ENCODE results near the gene FYCO1. TPM values are rescaled to one million over a fixed set of nuclear protein-coding genes. Genes with fewer than 3 reads are reported as not detected.
A peak's percentile ranks its signal among the peaks of the same experiment; 100 is the strongest.

The FYCO1 gene
- total RNA-seq, 2 donors from 2014 or later: 14.6 to 30.3 TPM

GRCh38 chr3:45915518-45916231 lies 79.9 kb downstream of the FYCO1 start:
- ATAC-seq (peak; percentile 94), DNase-seq (ENCODE audit: low spot score) (peak; percentile 90)
- H3K4me1 Mint-ChIP-seq (ENCODE audit: low read depth in 2 of 2): peaks cover 43 to 46% of the 10 kb centered on the region in 2 donors
- peaks cover 15% of the 10 kb centered on the region for H3K36me3 Mint-ChIP-seq
- H3K4me3 Mint-ChIP-seq: peak overlapping the region; percentile 75
- H3K27me3 Mint-ChIP-seq: no peaks in the 10 kb centered on the region
- H3K9me3 Mint-ChIP-seq: no peaks in the 10 kb centered on the region
- H3K27ac Mint-ChIP-seq: peak overlapping the region; percentile 72 to 73

- no peaks in the 10 kb centered on the region for H3K9me3 Mint-ChIP-seq
- H3K4me3 Mint-ChIP-seq: peak overlapping the region; percentile 75
- peak overlapping the region; percentile 72 to 73 for H3K27ac Mint-ChIP-seq
- DNase-seq (ENCODE audit: low spot score) (no peak), ATAC-seq (no peak)
- H3K27me3 Mint-ChIP-seq: no peaks in the 10 kb centered on the region
- H3K36me3 Mint-ChIP-seq: peaks cover 11% of the 10 kb centered on the region
- H3K4me1 Mint-ChIP-seq (ENCODE audit: low read depth in 2 of 2): peaks cover 48 to 52% of the 10 kb centered on the region in 2 donors
Observed at GRCh38 chr3:45915059-45915439, 80.6 kb downstream of the FYCO1 start.

GRCh38 chr3:45914362-45915058 lies 81.1 kb downstream of the FYCO1 start:
- H3K4me1 Mint-ChIP-seq (ENCODE audit: low read depth in 2 of 2): peaks cover 52 to 57% of the 10 kb centered on the region in 2 donors
- H3K4me3 Mint-ChIP-seq: peak overlapping the region; percentile 75
- ATAC-seq: no peak
- no peak for DNase-seq (ENCODE audit: low spot score)
- H3K27me3 Mint-ChIP-seq: no peaks in the 10 kb centered on the region
- peaks cover 11% of the 10 kb centered on the region for H3K36me3 Mint-ChIP-seq
- no peaks in the 10 kb centered on the region for H3K9me3 Mint-ChIP-seq
- peak overlapping the region; percentile 72 to 73 for H3K27ac Mint-ChIP-seq

DNA sequence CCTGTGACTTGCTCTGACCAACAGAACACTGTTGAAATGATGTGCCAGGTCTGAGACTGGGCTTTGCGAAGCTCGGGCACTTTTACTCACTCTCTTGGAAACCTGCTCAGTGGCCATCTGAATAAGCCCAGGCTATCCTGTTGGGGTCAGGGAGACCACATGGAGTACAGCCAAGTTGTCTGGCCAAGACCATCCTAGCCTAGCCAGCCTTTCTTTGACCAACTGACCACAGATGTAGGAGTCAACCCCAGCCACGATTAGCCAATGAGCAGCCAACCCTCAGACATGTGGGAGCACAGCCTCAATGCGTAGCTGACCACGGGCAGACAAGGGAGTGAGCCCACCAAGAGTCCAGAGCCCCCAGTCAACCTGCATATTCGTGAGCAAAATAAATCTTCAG lies 83.2 kb downstream of the FYCO1 start:
- Mint-ChIP-seq H3K27me3 (peaks cover 3 to 7% of the 10 kb centered on the region in 2 donors), H3K27ac (peak overlapping the region in 1 of 2 donors; percentile 24), H3K36me3 (peaks cover 6% of the 10 kb centered on the region), H3K4me1 (ENCODE audit: low read depth in 2 of 2) (peaks cover 63 to 73% of the 10 kb centered on the region in 2 donors), H3K9me3 (no peaks in the 10 kb centered on the region), H3K4me3 (no peak overlapping the region)
- ATAC-seq: no peak
- DNase-seq (ENCODE audit: low spot score): no peak

DNA sequence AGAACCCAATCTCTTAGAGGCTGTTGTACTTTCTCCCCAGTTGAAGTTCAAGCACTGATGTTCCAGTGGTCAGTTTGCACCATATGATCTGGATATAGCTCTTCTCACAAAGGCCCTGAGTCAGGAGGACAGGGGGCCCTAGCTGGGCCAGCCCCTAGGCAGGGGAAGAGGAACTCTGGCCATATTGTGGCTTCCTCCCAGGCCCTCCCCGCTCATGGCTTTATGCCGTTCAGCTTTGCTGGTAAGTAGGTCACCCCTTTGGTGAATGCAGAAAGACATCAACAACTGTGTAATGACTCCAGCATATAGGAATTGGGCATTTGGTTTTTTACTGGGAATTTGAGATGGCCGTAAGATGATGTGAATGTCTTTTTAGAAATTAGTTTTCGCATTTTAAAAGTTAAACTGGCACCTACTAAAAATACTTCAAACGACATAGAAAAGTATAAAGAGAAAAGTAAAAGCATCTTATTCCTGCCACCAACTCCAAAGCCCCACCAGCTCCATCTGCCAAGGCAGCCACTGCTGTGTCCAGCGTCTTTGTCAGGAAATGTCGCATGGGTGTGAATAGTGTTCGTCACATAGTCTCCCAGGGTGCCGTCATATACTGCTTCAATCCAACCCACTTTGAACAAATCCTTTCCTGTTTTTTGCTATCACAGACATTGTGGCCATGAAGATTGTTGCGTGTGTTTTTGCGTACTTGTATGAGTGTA lies 84.0 kb downstream of the FYCO1 start:
- DNase-seq (ENCODE audit: low spot score) (no peak), ATAC-seq (no peak)
- peaks cover 4 to 12% of the 10 kb centered on the region in 2 donors for H3K27me3 Mint-ChIP-seq
- peak overlapping the region; percentile 30 for H3K4me3 Mint-ChIP-seq
- H3K27ac Mint-ChIP-seq: peak overlapping the region in 1 of 2 donors; percentile 24
- peaks cover 60 to 72% of the 10 kb centered on the region in 2 donors for H3K4me1 Mint-ChIP-seq (ENCODE audit: low read depth in 2 of 2)
- H3K9me3 Mint-ChIP-seq: no peaks in the 10 kb centered on the region
- peaks cover 6% of the 10 kb centered on the region for H3K36me3 Mint-ChIP-seq

DNA sequence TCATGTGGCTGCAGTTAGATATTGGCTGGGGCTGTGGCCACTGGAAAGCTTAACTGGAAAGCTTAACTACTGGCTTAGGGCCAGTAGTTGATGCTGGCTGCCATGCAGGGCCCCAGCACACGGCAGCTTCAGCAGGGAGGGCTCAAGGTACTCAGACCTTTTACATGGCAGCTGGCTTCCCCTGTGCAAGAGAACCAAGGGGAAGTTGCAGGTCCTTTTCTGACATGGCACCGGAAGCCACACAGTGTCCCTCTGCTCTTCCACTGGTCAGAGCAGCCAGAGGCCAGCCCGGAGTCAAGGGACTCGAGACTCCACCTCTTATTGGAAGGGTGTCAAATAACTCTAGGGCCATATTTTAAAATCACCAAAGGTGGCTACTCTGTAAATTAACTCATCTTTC lies 84.7 kb downstream of the FYCO1 start:
- Mint-ChIP-seq H3K4me1 (ENCODE audit: low read depth in 2 of 2) (peaks cover 56 to 64% of the 10 kb centered on the region in 2 donors), H3K27me3 (peaks cover 4 to 13% of the 10 kb centered on the region in 2 donors), H3K9me3 (no peaks in the 10 kb centered on the region), H3K27ac (no peak overlapping the region), H3K4me3 (no peak overlapping the region), H3K36me3 (peaks cover 6% of the 10 kb centered on the region)
- ATAC-seq (no peak), DNase-seq (ENCODE audit: low spot score) (no peak)

- H3K27ac Mint-ChIP-seq: no peak overlapping the region
Observed at GRCh38 chr3:45909542-45909941, 86.1 kb downstream of the FYCO1 start.

DNA sequence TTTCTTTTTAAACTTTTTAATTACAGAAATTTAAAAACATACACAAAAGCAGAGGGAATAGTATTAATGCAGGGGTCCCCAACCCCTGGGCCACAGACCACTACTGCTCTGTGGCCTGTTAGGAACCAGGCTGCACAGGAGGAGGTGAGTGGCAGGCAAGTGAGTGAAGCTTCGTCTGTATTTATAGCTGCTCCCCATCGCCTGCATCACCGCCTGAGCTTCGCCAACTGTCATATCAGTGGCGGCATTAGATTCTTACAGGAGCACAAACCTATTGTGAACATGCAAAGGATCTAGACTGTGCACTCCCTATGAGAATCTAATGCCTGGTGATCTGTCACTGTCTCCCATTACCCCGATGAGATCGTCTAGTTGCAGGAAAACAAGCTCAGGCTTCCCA lies 86.9 kb downstream of the FYCO1 start:
- Mint-ChIP-seq H3K27ac (no peak overlapping the region), H3K36me3 (peaks cover 10% of the 10 kb centered on the region), H3K27me3 (peaks cover 4 to 13% of the 10 kb centered on the region in 2 donors), H3K4me1 (ENCODE audit: low read depth in 2 of 2) (peaks cover 50 to 57% of the 10 kb centered on the region in 2 donors), H3K4me3 (peak overlapping the region; percentile 32), H3K9me3 (no peaks in the 10 kb centered on the region)
- DNase-seq (ENCODE audit: low spot score) (no peak), ATAC-seq (no peak)

More at GRCh38 chr3:45909542-45909941, 86.1 kb downstream of the FYCO1 start:
- no peak for ATAC-seq
- H3K9me3 Mint-ChIP-seq: no peaks in the 10 kb centered on the region
- no peak for DNase-seq (ENCODE audit: low spot score)
- H3K36me3 Mint-ChIP-seq: peaks cover 10% of the 10 kb centered on the region
- H3K4me3 Mint-ChIP-seq: no peak overlapping the region
- H3K27me3 Mint-ChIP-seq: peaks cover 4 to 13% of the 10 kb centered on the region in 2 donors
- H3K4me1 Mint-ChIP-seq (ENCODE audit: low read depth in 2 of 2): peaks cover 51 to 59% of the 10 kb centered on the region in 2 donors

DNA sequence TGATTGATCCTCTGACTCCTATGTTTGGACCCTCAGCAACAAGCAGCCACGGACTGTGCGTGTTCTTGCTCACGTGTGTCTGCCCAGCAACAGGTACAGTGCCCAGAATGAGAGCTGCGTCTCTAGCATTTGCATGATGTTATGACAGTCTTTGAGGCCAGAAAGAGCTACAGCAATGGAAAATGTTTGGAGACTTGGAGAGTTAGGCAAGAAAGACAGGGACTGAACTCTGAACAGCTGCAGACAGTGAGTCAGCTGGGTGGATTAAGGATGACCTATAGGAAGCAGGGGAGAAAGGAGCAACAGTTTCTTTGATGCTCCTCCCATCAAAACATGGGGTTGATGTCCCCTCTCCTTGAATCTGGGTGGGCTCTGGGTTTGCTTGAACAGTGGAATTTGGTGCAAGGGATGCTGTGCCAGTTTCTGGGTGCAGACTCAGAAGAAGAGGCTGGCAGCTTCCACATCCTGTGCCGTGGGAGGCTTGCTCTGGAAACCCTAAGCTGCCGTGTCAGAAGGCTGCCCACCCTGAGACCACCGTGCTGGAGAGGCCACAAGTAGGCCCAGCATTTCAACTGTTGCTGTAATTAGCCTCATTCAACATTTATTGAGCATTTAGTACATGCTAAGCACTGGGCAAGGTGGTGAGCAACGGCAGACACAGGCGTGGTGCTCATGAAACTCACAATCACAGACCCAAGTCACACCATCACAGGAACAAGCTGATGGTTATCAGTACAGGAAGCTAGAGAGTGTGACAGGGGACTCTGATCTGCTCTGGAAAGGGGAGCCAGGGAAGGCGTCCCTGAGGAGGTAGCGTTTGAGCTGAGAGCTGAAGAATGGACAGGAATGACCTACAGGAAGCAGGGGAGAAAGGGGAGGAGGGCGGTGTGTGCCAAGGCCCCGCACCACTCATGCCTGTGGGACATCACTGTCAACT lies 87.6 kb downstream of the FYCO1 start:
- Mint-ChIP-seq H3K9me3 (no peaks in the 10 kb centered on the region), H3K36me3 (peaks cover 10% of the 10 kb centered on the region), H3K27me3 (peaks cover 4 to 13% of the 10 kb centered on the region in 2 donors), H3K4me1 (ENCODE audit: low read depth in 2 of 2) (peaks cover 50 to 54% of the 10 kb centered on the region in 2 donors), H3K27ac (no peak overlapping the region), H3K4me3 (peak overlapping the region; percentile 32)
- no peak for DNase-seq (ENCODE audit: low spot score)
- ATAC-seq: peak in 1 of 2 donors; percentile 56

DNA sequence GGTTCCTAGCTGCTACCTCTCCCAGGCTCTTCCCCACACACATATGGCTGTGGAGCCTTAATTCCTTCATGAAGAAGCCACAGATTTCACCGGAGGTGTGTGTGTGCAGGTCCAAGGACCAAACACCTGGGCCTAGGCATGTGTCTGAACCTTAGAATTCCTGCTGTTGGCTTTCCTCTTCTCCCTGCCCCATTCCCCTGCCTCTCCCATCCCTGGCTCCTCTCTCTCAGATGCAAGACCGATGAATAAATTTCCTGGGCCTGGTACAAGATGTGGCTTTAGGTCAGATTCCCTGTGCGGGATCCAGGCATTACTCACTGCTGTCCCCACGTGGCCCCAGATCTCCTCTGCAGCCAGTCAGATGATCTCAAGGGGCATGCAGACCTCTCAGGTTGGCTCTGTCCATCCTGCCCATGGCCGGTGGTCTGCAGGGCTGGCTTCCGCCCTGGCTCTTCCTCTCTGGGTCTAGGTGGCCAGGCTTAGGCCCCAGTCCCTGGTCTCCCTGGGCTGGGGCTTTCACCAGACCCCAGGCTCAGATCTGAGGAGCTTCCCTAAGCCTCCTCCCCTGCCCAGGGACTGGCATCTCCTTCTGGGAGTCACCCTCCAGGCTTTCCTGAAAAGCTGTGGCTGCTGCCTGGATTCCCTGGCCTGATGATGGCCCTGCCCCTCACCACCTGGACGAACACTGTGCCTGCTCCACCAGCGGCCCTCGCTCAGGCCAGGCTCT lies 88.8 kb downstream of the FYCO1 start:
- peaks cover 47 to 49% of the 10 kb centered on the region in 2 donors for H3K4me1 Mint-ChIP-seq (ENCODE audit: low read depth in 2 of 2)
- ATAC-seq: no peak

DNA sequence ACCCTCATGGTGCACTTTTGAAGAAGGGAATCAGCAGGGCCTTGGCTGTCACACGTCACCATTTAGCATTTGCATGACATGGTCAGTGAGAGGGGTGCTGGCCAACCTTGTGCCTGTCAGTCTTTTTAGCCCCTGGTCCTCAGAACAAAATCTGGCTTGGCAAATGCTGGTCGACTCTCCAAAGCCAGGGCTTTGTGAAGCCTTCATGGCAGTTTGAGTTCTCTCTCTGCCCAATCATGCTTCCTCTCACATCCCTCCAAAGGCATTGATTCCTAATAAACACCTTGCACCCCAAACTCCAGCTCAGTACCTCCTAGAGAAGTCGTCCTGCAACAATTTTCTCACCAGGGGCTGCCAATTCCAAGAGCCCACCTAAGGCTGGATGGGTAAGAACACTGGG lies 89.9 kb downstream of the FYCO1 start:
- Mint-ChIP-seq H3K27me3 (peaks cover 4 to 17% of the 10 kb centered on the region in 2 donors), H3K27ac (no peak overlapping the region), H3K36me3 (peaks cover 4% of the 10 kb centered on the region), H3K4me1 (ENCODE audit: low read depth in 2 of 2) (peaks cover 38 to 40% of the 10 kb centered on the region in 2 donors), H3K4me3 (no peak overlapping the region), H3K9me3 (no peaks in the 10 kb centered on the region)
- no peak for ATAC-seq
- DNase-seq (ENCODE audit: low spot score): no peak

More for the DNA sequence above, 88.8 kb downstream of the FYCO1 start:
- Mint-ChIP-seq H3K27ac (no peak overlapping the region), H3K27me3 (peaks cover 4 to 13% of the 10 kb centered on the region in 2 donors), H3K9me3 (no peaks in the 10 kb centered on the region), H3K4me3 (no peak overlapping the region), H3K36me3 (peaks cover 6% of the 10 kb centered on the region)
- no peak for DNase-seq (ENCODE audit: low spot score)

- H3K4me1 Mint-ChIP-seq (ENCODE audit: low read depth in 2 of 2): peaks cover 33 to 34% of the 10 kb centered on the region in 2 donors
- H3K27ac Mint-ChIP-seq: no peak overlapping the region
- H3K27me3 Mint-ChIP-seq: peaks cover 4 to 18% of the 10 kb centered on the region in 2 donors
- peak; percentile 53 to 72 for ATAC-seq
- H3K4me3 Mint-ChIP-seq: no peak overlapping the region
- no peaks in the 10 kb centered on the region for H3K9me3 Mint-ChIP-seq
- no peak for DNase-seq (ENCODE audit: low spot score)
- H3K36me3 Mint-ChIP-seq: peaks cover 4% of the 10 kb centered on the region
Observed at GRCh38 chr3:45904931-45905330, 90.7 kb downstream of the FYCO1 start.

Data from natural killer cell treated with Interleukin-12 subunit alpha and Interleukin-12 subunit beta and Interleukin-15 and Interleukin-18, amount 100 ng/mL, for 72 hours (primary cell).